HG03460 (cell line): ENCODE results near the gene CASP9.
A peak's percentile ranks its signal among the peaks of the same experiment; 100 is the strongest.
"Not testable (repeated sequence)": the region's sequence is repeated elsewhere in the genome, so short reads cannot be mapped to it uniquely, and the experiment has no call there.

Experiments
- ATAC-seq: cut with Tn5 transposase; IDR thresholded peaks from one replicate; pipeline ENCODE4 v1.9.1; 2021; ENCODE audit not compliant: unreplicated experiment

CASP9 gene

DNA sequence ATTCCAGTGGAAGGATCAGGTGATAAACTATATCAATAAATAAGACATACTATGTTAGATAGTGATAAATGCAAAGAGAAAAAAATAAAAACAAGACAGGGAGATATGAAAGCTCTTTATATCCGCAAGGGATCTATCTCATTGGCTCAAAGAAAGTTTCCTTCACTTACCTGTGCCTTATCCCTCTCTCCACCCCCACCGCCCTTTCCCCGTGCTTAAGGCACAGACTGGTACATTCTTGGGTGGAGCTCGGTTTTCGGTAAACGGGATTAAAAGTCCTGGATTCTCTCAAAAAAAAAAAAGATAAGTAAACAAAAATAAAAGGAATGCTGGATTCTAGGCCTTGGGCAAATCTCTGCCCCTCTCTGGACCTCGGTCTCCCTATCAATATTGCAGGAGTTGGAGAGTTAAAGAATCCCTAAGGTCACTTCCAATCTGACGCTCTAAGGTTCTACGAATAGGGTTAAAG lies 2.0 kb upstream of the CASP9 start:
- no peak for ATAC-seq

DNA sequence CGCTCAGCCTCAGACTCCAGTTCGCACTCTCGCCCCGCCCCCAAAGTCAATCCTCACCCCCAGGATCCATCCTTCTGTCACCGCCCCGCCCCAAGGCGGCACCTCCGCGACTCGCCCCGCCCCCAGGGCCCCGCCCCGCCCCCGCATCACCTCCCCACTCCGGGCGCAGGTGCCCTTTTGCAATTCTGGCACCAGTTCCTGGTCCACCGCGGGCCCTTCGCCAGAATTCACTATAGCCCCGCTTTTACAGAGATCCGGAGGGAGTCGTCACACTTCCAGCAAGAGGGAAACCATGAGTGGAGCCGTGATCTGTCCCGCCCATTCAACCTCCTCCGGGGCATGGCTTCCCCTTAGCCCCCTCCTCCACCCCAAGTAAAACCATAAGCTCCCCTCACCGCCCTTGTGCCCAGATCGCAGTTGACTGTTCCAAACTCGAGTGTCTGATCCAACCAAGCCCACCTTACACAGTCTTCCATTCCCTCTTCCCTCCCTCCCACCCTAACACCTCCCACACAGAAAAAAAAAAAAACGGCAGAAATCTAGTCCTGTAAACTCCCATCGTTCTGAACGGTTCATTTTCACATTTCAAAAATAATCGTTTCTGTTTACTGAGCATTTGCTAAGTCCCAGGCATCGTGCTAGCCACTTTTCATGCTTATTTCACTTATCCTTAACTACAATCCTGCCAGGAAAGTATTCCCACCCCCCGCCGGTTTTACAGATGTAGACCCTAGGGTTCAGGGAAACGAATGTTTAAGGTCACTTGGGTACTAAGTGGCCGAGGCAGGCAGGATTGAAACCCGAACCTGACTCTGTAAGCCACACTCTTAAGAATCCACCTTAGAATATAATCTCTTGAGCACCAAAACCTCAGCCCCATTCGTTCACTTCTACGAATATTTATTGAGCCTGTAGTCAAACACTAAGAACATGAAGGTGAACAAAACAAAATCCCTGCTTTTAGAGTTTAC lies 1.3 kb upstream of the CASP9 start:
- peak; percentile 47 for ATAC-seq

DNA sequence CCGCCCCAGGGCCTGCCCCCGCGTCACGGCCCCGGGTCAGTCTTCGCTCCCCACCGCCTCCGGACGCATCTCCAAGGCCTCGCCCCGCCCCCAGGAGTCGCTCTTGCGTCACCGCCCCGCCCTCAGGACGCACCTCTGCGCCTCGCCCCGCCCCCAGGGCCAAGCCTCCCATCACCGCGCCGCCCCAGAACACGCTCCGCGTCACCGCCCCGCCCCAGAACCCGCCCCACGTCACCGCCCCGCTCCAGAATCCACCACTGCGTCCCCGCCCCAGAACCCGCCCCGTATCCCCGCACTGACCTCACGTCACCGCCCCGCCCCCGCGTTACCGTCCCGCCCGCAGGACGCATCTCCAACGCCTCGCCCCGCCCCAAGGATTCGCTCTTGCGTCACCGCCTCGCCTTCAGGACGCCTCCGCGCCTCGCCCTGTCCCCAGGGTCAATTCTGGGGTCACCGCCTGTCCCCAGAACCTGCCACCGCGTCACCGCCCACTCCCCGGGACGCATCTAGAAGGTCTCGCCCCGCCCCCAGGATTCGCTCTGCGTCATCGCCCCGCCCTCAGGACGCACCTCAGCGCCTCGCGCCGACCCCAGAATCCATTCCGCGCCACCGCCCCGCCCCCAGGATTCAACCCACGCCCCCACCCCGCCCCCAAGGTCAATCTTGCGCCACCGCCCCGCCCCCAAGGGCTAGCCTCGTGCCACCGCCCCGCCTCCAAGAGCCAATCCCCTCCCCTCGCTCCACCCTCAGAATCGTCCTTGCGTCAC lies 451 bp upstream of the CASP9 start:
- ATAC-seq = peak; percentile 38

DNA sequence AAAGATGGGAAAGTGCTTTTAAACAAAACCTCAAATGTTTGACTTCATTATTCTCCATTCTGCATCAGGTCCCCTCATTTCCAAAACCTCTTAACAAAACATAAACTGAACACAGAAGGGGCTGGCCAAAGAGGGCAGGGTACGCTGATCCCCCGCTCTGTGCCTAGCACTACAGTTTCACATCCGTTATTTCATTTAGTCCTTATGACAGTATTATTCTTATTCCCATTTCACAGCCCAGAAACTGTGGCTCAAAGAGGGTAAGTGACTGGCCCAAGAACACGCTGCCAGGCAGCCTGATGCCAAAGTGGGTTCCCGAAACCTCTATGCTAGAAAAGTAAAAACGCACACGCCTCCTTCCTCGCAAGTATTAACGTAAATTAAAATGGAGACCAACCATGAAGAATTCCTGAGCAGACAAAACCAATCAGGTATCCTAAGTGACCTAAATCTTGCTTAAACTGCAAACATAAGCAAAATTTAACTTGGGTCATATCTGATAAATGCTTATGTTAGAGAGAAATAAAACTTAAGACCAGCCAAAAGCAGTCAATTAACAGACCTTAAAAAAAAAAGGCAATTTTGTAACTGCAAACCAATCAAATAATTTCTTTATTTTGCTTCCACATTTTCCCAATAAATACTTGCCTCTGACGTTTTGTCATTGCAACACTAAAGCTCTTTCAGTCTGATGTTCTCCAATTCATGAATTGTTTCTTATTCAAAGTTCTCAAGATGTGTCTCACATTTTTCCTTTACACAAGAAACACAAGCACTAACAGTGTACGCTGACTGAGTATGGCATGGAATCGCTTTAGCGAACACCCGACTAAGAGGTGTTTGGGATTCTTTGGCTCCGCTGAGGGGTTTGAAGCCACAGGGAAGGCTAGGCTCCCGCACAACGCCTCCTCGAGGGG lies 653 bp downstream of the CASP9 start:
- no peak for ATAC-seq

DNA sequence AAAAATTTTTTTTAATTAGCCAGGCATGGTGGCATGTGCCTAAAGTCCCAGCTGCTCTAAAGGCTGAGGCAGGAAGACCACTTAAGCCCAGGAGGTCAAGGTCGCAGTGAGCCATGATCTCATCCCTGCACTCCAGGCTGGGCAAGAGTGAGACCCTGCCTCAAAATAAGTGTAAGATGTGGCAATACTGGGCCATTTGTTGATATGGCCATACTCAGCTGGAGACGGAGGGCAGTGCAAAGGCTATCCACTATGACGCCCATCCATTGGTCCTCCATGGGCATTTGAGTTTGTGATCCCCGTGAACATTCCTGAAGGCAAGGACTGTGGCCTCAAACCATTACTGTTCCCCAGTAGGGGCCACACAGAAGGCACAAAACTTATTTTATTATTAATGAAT lies 1.5 kb downstream of the CASP9 start:
- ATAC-seq = no peak

DNA sequence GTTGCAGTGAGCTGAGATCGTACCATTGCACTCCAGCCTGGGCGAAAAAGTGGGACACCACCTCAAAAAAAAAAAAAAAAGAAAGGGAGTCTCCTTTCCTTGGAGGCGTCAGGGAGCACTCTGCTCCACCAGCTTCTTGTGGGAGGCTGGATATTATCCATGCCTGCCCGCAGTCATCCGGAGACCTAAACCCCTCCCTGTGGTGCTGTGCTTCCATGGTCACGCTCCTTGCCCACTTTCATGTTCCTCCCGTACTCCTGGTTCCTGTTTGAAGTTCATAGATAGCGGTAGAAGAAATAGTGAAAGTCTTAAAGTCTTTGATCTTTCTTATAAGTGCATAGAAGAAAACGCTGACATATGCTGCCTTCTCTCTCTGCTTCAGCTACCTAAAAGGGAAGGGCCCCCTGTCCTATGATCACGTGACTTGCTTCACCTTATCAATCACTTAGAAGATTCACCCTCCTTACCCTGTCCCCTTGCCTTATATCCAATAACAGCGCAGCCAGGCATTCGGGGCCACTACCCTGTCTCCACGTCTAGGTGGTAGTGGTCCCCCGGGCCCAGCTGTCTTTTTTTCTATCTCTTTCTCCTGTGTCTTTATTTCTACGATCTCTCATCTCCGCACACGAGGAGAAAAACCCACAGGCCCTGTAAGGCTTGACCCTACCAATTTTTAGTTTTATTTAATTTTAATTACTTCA lies 2.7 kb downstream of the CASP9 start:
- ATAC-seq = not testable (repeated sequence)

DNA sequence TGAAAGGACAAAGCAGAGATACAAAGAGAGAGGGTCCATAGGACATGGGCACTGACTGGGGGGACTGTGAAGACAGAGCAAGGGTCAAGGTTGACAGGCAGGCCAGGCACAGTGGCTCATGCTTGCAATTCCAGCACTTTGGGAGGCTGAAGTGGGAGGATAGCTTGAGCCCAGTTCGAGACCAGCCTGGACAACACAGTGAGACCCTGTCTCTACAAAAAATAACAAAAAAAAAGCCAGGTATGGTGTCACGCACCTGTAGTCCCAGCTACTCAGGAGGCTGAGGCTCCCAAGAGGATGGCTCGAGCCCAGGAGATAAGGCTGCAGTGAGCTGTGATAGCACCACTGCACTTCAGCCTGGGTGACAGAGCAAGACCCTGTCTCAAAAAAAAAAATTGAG lies 4.4 kb downstream of the CASP9 start:
- ATAC-seq = no peak

DNA sequence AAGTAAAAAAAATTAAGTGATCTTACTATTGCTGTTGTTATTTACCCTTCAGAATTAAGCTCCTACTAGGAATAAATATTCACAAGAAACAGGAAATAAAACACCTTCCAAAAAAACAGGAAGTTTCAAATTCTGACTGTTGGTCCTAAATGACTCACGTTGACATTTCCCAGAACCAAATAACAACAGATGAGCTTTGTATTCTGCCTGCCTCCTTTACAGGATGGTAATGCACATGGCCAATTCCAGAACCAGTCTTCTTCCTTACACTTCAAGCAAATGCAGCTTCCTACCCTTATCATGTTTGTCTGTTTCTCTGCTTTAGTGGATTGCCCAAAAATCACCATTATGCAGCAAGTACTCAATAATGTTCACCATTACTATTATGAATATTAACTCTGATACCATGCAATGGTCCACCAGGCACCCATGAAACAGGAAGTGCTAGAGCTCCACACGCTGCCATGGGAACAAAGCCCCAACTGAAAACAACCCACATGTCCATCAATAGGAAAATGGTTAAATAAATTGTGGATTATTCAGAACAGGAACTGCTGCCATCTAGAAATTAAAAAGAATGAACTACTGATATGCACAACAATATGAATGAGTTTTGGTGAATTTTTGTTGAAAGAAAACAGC lies 8.9 kb downstream of the CASP9 start:
- no peak for ATAC-seq

DNA sequence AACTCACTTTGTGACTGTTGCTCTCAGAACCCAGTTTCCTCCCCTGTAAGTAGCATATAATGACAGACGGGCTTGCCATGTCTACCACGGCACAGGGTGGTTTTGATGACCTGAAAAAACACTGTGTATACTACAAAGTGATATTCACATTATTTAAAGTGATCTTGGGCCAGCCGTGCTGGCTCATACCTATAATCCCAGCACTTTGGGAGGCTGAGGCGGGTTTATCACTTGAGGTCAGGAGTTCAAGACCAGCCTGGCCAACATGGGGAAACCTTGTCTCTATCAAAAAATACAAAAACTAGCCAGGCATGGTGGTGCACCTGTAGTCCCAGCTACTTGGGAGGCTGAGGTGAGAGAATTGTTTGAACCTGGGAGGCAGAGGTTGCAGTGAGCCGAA lies 9.5 kb downstream of the CASP9 start:
- ATAC-seq = not testable (repeated sequence)

DNA sequence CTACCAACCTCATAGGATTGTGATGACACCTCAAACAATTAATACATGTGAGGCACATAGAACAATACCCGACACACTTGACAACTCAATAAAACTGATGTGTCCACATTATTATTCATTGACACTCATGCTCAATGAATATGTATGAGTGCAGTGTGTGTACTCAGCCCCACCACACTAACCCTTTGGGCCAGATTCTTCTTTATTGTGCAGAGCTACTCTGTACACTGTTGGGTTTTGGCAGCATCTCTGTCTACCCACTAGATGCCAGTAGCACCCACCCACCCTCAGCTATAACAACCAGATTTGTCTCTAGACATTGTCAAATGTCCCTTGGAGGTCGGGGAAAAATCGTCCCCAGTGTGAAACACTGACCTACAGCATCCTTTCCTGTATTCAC lies 10.1 kb downstream of the CASP9 start:
- ATAC-seq = no peak

DNA sequence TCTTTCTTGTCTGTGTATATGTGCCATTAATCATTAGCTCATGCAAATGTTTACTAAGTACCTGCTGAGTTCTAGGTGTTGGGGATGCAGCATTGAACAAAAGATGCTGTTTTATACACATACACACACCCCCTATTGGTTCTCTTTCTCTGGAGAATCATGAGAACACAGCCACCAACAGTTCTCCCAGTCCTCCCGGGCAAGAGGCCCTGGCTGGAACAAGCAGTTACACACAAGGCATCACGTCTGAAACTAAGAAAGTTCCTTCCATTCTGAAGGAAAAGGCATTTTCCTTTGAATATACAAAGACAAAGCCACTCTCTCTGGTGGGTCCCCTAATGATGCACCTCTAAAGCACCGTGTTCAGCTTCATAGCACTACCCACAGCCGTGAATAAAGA lies 10.8 kb downstream of the CASP9 start:
- no peak for ATAC-seq

DNA sequence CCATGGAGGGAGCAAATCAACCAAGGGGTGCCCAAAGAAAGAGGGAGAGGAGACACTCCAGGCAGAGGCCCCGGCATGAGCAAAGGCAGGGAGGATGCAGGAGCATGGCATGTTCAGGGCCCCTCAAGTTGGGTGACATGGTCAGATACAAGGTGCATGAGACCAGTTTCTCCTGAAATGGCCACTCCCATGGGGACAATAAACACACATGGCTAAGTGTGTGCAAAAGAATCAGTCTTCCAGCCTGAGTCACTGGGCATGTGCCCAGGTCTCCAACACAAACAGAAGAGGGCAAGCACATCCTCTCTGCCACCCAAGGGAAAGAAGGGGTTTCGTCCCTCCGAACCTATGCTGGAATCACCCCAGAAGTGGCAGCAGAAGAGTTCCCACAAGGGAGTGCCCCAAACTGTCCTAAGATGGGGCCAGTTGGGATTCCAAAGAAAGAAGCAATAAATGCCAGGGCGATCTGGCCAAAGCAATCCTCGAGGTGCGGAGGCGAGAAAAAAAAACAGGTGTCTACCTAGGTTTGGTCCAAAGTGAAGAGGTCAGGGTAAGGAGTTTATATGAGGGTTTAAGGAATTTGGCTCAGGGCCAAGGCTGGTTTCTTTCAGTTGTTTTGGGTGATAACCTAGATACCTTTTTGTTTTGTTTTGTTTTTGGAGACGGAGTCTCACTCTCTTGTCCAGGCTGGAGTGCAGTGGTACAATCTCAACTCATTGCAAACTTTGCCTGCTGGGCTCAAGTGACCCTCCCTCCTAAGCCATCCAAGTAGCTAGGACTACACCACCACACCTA lies 13.2 kb downstream of the CASP9 start:
- no peak for ATAC-seq

DNA sequence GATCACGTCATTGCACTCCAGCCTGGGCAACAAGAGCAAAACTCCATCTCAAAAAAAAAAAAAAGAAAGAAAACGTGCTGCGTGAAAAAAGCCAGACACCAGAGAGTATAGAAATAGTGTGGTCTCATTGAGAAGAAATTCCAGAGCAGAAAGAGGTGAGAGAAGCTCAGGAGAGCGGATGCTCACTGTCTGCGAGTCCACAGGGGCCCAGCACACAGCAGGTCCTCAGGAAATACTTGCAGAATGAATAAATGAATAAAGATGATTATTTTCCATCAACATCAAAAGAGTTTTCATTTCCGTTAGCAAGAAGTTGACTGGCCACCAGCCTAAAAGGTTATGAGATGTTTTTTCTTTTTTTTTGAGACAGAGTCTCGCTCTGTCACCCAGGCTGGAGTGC lies 14.4 kb downstream of the CASP9 start:
- ATAC-seq = no peak

DNA sequence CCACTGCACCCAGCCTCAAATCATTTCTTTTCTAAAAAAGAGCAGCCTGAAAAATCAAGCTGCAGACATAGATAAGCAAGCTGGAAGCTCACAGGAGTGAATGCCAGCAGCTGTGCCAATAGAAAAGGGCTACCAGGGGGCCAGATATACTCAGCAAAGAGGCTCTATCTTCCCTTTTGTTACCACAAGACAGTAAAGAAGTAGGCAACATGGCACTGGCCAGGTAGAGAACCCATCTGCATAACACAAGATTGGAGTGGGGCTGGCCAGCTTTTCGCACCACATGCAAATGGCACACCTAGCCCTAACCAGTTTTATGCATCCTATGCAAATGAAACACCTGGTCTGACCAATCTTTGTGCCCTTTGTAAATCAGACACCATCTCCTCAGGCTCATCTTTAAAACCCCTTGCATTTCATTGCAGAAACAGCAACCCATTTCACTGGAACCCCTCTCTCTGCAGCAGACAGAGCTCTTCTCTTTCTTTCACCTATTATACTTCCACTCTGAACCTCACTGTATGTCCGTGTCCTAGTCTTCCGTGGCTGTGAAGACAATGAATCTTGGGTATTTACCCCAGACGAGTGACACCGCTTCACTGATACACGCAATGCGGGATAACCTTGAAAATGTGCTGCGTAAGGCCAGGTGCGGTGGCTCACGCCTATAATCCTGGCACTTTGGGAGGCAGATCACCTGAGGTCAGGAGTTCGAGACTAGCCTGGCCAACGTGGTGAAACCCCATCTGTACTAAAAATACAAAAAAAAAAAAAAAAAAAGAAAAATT lies 15.1 kb downstream of the CASP9 start:
- ATAC-seq = no peak

DNA sequence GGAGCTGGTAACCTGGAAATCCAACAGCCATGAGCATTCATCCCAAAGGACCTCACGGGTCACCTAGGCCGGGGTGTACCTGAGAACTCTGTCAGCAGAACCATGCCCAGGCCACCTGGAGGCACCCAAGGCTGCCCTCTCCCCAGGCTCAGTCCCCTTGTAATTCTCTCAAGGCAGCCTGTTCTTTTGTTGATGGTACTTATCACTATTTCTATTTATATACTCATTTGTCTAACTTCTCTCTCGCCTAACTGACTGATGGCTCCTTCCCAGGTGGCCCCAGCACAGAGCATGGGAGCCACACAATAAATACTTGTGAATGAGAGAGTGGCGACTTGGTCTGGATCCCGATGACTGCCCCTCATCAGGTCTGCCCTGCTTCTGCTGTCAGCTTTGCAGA lies 16.7 kb downstream of the CASP9 start:
- ATAC-seq = no peak

DNA sequence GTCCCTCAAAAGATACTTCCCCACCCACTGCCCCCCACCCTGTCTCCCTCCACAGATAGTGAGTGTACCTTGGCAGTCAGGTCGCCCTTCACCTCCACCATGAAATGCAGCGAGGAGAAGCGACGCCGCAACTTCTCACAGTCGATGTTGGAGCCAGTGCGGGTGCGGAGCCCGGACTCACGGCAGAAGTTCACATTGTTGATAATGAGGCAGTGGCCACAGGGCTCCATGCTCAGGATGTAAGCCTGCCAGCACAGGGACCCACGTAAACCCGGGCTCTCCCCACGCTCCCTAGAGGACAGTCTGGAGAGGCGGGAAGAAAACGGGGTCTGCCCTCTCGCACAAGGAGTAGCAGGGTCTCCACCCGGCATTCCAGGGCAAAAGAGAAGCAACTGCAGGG lies 17.2 kb downstream of the CASP9 start:
- ATAC-seq = no peak

DNA sequence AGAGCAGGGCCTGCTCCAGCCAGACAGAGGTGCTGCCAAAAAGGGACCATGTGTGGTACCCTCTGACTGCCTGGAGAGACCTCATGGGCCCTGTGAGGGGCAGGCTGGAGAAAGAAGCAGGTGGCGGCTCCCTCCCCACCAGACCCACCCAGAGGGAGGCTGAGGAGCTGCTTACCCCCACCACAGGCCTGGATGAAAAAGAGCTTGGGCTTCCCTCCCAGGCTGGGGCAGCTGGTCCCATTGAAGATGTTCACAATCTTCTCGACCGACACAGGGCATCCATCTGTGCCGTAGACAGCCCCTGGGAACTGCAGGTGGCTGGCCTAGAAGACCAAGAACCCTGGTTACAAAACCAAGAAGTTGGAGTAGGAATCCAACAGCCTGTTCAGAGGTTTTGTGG lies 19.6 kb downstream of the CASP9 start:
- no peak for ATAC-seq
